GM21360 (cell line): Measurements from ENCODE around the gene HDAC9.

ENCODE experiments used
- ATAC-seq: cut with Tn5 transposase; IDR thresholded peaks from one replicate; pipeline ENCODE4 v1.9.1; 2021; ENCODE audit warnings: mild to moderate bottlenecking, moderate library complexity; ENCODE audit not compliant: unreplicated experiment

The HDAC9 gene

GRCh38 chr7:18873734-18874336 lies 378.3 kb downstream of the HDAC9 start:
- ATAC-seq: no peak

GRCh38 chr7:18874880-18875279 lies 379.3 kb downstream of the HDAC9 start:
- no peak for ATAC-seq

GRCh38 chr7:18877874-18878273 lies 382.3 kb downstream of the HDAC9 start:
- ATAC-seq: no peak

DNA sequence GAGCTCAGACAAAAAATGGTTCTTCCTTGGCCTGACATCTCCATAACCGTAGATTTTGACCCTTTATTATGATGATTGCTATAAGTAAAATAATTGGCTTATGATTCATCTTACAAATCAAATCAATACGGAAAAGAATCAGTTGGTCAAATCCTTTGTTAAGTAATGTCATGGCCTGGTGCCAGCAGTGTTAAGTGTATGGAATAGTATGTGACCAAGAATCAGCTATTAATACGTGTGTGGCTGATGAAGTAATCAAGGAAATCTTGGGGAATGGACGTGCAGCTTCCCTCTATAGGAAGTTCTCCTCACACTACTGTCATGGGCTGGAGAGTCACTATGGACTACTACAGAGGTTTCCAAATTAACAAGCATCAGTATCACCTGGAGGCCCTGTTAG lies 391.3 kb downstream of the HDAC9 start:
- no peak for ATAC-seq

DNA sequence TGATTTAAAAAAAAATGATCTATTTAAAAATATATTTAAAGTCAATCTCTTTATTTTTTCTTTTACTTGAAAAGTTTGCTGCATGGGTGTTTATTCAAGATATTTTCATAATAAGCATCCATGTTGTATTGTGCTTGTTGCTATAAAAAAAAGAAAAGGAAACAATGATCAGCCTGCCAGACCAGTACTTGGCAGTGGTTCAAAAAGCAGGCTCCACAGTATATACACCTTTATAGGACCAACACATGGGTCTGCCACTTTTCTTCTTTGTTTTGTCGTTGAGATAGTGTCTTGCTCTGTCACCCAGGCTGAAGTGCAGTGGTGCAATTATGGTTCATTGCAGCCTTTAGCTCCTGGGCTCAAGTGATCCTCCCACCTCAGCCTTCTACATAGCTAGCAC lies 393.9 kb downstream of the HDAC9 start:
- ATAC-seq: no peak

GRCh38 chr7:18890134-18890533 lies 394.6 kb downstream of the HDAC9 start:
- no peak for ATAC-seq

DNA sequence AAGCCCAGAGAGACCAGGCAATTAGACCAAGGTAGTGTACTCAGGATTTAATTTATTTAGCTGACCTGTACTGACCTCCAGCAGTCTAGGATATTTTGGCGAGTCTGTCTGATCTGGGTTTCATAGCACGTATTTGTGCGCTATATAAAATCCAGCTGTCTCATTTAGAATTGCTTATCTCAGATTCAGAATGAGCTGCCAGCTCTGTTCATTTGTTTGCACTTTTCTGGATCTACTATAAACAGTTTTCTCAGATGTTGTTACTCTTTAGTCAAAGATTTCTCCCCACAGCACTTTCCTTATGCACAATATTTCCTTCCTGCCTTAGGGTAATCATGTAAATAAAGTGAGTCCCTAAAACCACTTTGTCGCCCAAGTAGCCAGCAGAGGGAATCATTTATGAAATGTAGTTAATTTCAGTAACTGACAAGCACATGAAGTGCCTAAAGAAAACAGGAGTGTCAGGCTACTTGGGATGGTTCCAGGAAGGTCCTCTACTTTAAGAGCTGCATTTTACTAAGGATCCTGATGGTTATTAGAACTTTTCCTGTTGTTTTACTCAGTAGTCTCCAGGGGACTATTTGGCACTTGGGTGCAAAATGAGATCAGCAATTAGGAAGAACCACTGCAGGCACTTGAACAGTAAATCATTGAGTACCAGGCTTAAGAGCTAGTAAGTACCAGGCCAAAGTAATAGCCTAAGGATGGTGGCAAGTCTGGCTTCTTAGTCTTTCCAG lies 395.5 kb downstream of the HDAC9 start:
- no peak for ATAC-seq

DNA sequence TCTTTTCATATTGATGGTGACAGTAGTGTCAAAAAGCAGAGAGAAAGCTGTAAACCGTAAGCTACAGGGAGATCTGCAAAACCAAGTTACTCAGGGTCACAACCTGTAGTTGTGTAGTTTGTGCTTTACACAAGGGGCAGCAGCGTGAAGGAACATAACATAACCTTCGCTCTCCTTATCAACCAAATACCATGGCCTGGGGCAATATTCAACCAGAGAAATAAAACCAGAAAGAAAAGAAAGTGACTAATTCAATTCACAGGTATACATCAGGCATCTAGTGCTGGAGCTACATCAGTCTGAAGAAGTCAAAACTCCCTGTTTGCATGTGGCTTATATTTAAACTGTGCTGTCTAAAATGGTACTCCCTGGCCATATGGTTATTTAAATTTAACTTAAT lies 397.6 kb downstream of the HDAC9 start:
- no peak for ATAC-seq

- no peak for ATAC-seq
Measured at GRCh38 chr7:18894155-18894554, 398.6 kb downstream of the HDAC9 start.

GRCh38 chr7:18895456-18895855 lies 399.9 kb downstream of the HDAC9 start:
- no peak for ATAC-seq

GRCh38 chr7:18896343-18896975 lies 400.9 kb downstream of the HDAC9 start:
- no peak for ATAC-seq

- ATAC-seq: no peak
Measured at GRCh38 chr7:18900236-18900635, 404.7 kb downstream of the HDAC9 start.

- no peak for ATAC-seq
Measured at GRCh38 chr7:18900803-18901202, 405.3 kb downstream of the HDAC9 start.

DNA sequence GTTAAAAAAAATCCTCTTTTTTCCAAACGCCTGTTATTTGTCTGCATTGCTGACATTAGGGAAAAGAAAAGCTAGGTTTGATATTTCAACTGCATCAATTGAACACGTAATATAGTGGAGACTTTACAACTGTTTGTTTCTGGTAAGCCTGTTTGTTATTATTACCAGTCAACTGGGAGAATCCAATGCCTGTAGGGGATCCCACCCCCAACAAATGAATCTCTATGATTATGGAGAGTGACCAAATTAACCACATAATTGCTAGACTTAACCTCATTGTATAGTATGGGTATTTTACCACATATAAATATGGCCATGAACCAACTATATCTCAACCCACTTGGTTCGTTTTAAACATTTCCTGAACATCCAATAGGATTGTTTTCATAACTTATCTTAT lies 405.8 kb downstream of the HDAC9 start:
- no peak for ATAC-seq

DNA sequence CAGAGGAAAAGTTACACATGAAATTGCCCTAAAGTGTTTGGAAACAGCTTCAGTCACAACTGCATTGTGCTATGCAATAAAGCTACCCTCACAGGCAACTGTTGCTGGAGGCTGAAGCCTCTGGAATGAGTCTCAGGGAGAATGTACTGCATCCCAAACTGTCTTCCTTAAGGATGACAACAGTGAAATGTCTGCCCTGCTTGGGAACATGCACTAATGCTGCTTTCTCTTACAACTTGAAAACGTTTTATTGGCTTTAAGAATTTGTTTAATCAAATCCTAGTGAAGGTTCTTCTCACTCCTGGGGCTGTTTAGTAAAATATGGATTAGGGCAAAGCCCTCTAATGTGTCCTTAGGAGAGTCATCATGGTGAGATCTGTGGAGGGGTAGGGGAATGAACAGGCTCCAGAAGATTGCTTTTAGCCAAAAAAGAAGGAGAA lies 406.5 kb downstream of the HDAC9 start:
- ATAC-seq: no peak

GRCh38 chr7:18902892-18903291 lies 407.3 kb downstream of the HDAC9 start:
- no peak for ATAC-seq

GRCh38 chr7:18903695-18904094 lies 408.1 kb downstream of the HDAC9 start:
- ATAC-seq: no peak

- ATAC-seq: no peak
Measured at GRCh38 chr7:18905316-18905943, 409.9 kb downstream of the HDAC9 start.

- no peak for ATAC-seq
Measured at GRCh38 chr7:18906901-18907300, 411.4 kb downstream of the HDAC9 start.

DNA sequence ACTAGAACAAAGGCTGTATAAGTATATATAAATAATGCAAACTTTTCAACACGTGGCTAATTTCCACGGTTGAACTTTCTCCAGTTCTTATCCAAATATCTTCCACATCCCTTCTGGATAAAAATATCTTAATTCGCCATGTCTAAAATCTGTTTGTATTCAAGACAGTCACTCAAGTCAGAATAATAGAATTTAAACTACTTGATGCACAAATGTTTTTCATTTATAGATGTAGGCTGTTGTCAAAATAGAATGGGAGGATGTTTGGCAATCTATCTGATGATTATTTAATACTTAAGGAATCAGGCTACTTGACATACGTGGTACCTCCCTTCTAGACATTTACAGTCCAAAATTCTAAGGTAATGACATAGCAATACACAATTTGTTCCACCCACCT lies 417.6 kb downstream of the HDAC9 start:
- no peak for ATAC-seq

DNA sequence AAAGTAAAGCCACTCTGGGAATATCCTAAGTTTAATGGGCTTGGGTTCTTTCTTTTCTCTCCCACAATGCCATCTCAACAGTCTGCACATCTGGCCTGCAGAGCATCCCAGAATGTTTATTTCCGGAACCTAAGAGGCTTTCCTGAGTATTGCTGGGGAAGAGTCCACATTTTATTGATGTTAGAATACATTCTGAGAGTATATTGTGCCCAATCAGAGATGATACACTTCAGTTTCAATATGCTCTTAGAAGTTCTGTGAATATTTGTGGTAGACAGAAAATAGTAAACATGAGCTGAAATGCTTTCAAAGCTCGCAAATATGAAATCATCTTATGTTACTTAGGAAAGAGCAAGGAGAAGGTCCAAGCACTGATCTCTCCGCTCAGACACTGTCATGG lies 421.3 kb downstream of the HDAC9 start:
- ATAC-seq: no peak

- ATAC-seq: no peak
Measured at GRCh38 chr7:18927134-18927533, 431.6 kb downstream of the HDAC9 start.
